C4-2B (cell line): ENCODE results near the gene SOS1.

ENCODE experiments used
- ZFX ChIP-seq: fragments of 450-650 bp; IDR thresholded peaks from 2 replicates; pipeline ENCODE4 v1.6.1; 2017
- TF ChIP-seq, protein P1 (sequence below): fragments of 450-650 bp; conservative IDR thresholded peaks from 2 replicates; pipeline ENCODE4 v1.5.1; 2017; ENCODE audit warnings: mild to moderate bottlenecking

- TF ChIP-seq, protein P1, sequence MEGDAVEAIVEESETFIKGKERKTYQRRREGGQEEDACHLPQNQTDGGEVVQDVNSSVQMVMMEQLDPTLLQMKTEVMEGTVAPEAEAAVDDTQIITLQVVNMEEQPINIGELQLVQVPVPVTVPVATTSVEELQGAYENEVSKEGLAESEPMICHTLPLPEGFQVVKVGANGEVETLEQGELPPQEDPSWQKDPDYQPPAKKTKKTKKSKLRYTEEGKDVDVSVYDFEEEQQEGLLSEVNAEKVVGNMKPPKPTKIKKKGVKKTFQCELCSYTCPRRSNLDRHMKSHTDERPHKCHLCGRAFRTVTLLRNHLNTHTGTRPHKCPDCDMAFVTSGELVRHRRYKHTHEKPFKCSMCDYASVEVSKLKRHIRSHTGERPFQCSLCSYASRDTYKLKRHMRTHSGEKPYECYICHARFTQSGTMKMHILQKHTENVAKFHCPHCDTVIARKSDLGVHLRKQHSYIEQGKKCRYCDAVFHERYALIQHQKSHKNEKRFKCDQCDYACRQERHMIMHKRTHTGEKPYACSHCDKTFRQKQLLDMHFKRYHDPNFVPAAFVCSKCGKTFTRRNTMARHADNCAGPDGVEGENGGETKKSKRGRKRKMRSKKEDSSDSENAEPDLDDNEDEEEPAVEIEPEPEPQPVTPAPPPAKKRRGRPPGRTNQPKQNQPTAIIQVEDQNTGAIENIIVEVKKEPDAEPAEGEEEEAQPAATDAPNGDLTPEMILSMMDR: no peak
- no peak for TF ChIP-seq ZFX
Measured at GRCh38 chr2:39154944-39155343, 34.1 kb upstream of the SOS1 start.
